ENCODE measurements around the gene TMBIM6. TPM values are rescaled to one million over a fixed set of nuclear protein-coding genes. Genes with fewer than 3 reads are reported as not detected.
A peak's percentile ranks its signal among the peaks of the same experiment; 100 is the strongest.

Gene TMBIM6
- total and polyA plus RNA-seq, 9 of the 15 experiments (the other 6 are each of a cell fraction or from before 2014, with no cell fraction given): 147 to 1,288 (median 352) TPM

GRCh38 chr12:49784756-49785409, 43.5 kb downstream of the TMBIM6 start (continued):
- no peak for TF ChIP-seq BHLHE40 (IDR thresholded peaks at IDR 0.05; ENCODE audit: low read length)
- TF ChIP-seq ZNF3 (CRISPR knock-in tag; IDR thresholded peaks at IDR 0.05): no peak
- no peak for TF ChIP-seq SETDB1 (IDR thresholded peaks at IDR 0.05; ENCODE audit: low read length)
- no peak for TF ChIP-seq HNRNPUL1 (IDR thresholded peaks at IDR 0.05; ENCODE audit: low read length)
- TF ChIP-seq ARID1B (IDR thresholded peaks at IDR 0.05): 0 out of 2 replicates have a peak, but pooled peaks have one; percentile 14
- no peak for TF ChIP-seq TCF3 (CRISPR knock-in tag; IDR thresholded peaks at IDR 0.05)
- TF ChIP-seq ELK1 (CRISPR knock-in tag; IDR thresholded peaks at IDR 0.05): no peak
- TF ChIP-seq TAF9B (IDR thresholded peaks at IDR 0.05; ENCODE audit: partially characterized antibody): no peak
- TF ChIP-seq RAD21 (CRISPR knock-in tag; conservative IDR thresholded peaks at IDR 0.05 in 1 of 2, IDR thresholded peaks at IDR 0.05 in 1 of 2): no peak
- no peak for TF ChIP-seq ZNF174 (CRISPR knock-in tag; IDR thresholded peaks at IDR 0.05)
- no peak for TF ChIP-seq PKNOX1 (IDR thresholded peaks at IDR 0.05)
- TF ChIP-seq BACH1 (tag; IDR thresholded peaks at IDR 0.05): peak; percentile 87
- no peak for TF ChIP-seq RUNX1 (IDR thresholded peaks at IDR 0.05; ENCODE audit: low read depth)
- TF ChIP-seq BRD9 (IDR thresholded peaks at IDR 0.05; ENCODE audit: low read depth, partially characterized antibody): no peak
- peak; percentile 82 for TF ChIP-seq MAFF (IDR thresholded peaks at IDR 0.05; ENCODE audit: low read length)
- TF ChIP-seq DMBX1 (CRISPR knock-in tag; IDR thresholded peaks at IDR 0.05; ENCODE audit: borderline replicate concordance): no peak
- TF ChIP-seq MAFG (tag; conservative IDR thresholded peaks at IDR 0.05): peak; percentile 96
- TF ChIP-seq IRF2 (CRISPR knock-in tag; IDR thresholded peaks at IDR 0.05): no peak
- TF ChIP-seq YY1 (IDR thresholded peaks at IDR 0.05; ENCODE audit: borderline replicate concordance in 1 of 3, control insufficient read depth in 1 of 3, extremely low read depth in 1 of 3, insufficient read depth in 3 of 3, insufficient read length in 1 of 3, insufficient replicate concordance in 2 of 3, low read depth in 1 of 3, low read length in 2 of 3): no peak
- TF ChIP-seq PCBP1 (IDR thresholded peaks at IDR 0.05; ENCODE audit: low read depth, low read length, poor library complexity, severe bottlenecking): no peak
- TF ChIP-seq GABPB1 (CRISPR knock-in tag; IDR thresholded peaks at IDR 0.05): no peak
- 0 out of 2 replicates have a peak, but pooled peaks have one; percentile 35 for TF ChIP-seq SMARCA5 (IDR thresholded peaks at IDR 0.05)
- no peak for TF ChIP-seq ZNF507 (tag; conservative IDR thresholded peaks at IDR 0.05)
- no peak for TF ChIP-seq POLR2G (IDR thresholded peaks at IDR 0.05; ENCODE audit: low read depth, low read length)
- TF ChIP-seq PTBP1 (IDR thresholded peaks at IDR 0.05; ENCODE audit: low read depth, low read length): no peak
- TF ChIP-seq NCOA1 (IDR thresholded peaks at IDR 0.05; ENCODE audit: low read depth): no peak
- TF ChIP-seq, protein P1, sequence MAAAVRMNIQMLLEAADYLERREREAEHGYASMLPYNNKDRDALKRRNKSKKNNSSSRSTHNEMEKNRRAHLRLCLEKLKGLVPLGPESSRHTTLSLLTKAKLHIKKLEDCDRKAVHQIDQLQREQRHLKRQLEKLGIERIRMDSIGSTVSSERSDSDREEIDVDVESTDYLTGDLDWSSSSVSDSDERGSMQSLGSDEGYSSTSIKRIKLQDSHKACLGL (CRISPR knock-in tag; IDR thresholded peaks at IDR 0.05; ENCODE audit: borderline replicate concordance, poor library complexity, severe bottlenecking): no peak
- TF ChIP-seq JUN (IDR thresholded peaks at IDR 0.05; ENCODE audit: borderline replicate concordance, low read depth, low read length): no peak
- no peak for TF ChIP-seq JUN (CRISPR knock-in tag; IDR thresholded peaks at IDR 0.05; ENCODE audit: borderline replicate concordance)

Data from K562 (cell line).